Nephron progenitor cell (in vitro differentiated cells): ENCODE measurements around the gene GXYLT2.

Source experiments
- DNase-seq: peaks from one replicate; pipeline ENCODE4 v3.0.0; 2021
- H3K27ac Mint-ChIP-seq: 2 replicates; pipeline ENCODE4 v1.8.0; 2021; ENCODE audit warnings: mild to moderate bottlenecking, moderate library complexity, mixed read lengths
- H3K27me3 Mint-ChIP-seq: 2 replicates; pipeline ENCODE4 v1.8.0; 2021; ENCODE audit warnings: mild to moderate bottlenecking, low read depth, mixed read lengths; ENCODE audit not compliant: poor library complexity
- H3K36me3 Mint-ChIP-seq: 2 replicates; pipeline ENCODE4 v1.8.0; 2021; ENCODE audit warnings: low read depth, mixed read lengths
- H3K4me1 Mint-ChIP-seq: 2 replicates; pipeline ENCODE4 v1.8.0; 2021; ENCODE audit warnings: mixed read lengths
- H3K4me3 Mint-ChIP-seq: 2 replicates; pipeline ENCODE4 v1.8.0; 2021; ENCODE audit warnings: mild to moderate bottlenecking, moderate library complexity, mixed read lengths
- H3K9me3 Mint-ChIP-seq: 2 replicates; pipeline ENCODE4 v1.8.0; 2021; ENCODE audit warnings: mild to moderate bottlenecking, moderate library complexity, mixed read lengths
- CTCF ChIP-seq: fragments of 200-600 bp; sonication (generic); IDR thresholded peaks from 2 replicates; pipeline ENCODE4 v1.5.0; 2021; ENCODE audit warnings: antibody characterized with exemption

GXYLT2 gene

GRCh38 chr3:73007992-73008712 is 120.3 kb downstream of the GXYLT2 start:
- Mint-ChIP-seq H3K4me1 (peaks cover 28% of the 10 kb centered on the region), H3K4me3 (no peak overlapping the region), H3K27me3 (no peaks in the 10 kb centered on the region), H3K36me3 (peaks cover 97% of the 10 kb centered on the region), H3K9me3 (peaks cover 10% of the 10 kb centered on the region), H3K27ac (peak overlapping the region; percentile 52)
- no peak for TF ChIP-seq CTCF
- no peak for DNase-seq

- TF ChIP-seq CTCF: no peak
Measured at GRCh38 chr3:73009008-73009407, 121.2 kb downstream of the GXYLT2 start.

GRCh38 chr3:73009750-73010149 is 121.9 kb downstream of the GXYLT2 start:
- Mint-ChIP-seq H3K4me3 (no peak overlapping the region), H3K27ac (peak overlapping the region; percentile 87), H3K9me3 (peaks cover 10% of the 10 kb centered on the region), H3K27me3 (no peaks in the 10 kb centered on the region), H3K36me3 (peaks cover 88% of the 10 kb centered on the region), H3K4me1 (peaks cover 25% of the 10 kb centered on the region)
- DNase-seq: no peak
- no peak for TF ChIP-seq CTCF

More at GRCh38 chr3:73009008-73009407, 121.2 kb downstream of the GXYLT2 start:
- Mint-ChIP-seq H3K4me3 (no peak overlapping the region), H3K9me3 (peaks cover 10% of the 10 kb centered on the region), H3K4me1 (peaks cover 25% of the 10 kb centered on the region), H3K27me3 (no peaks in the 10 kb centered on the region), H3K27ac (peak overlapping the region; percentile 80), H3K36me3 (peaks cover 91% of the 10 kb centered on the region)
- no peak for DNase-seq

- Mint-ChIP-seq H3K4me3 (peak overlapping the region; percentile 45), H3K9me3 (peaks cover 10% of the 10 kb centered on the region), H3K27me3 (no peaks in the 10 kb centered on the region), H3K36me3 (peaks cover 86% of the 10 kb centered on the region), H3K4me1 (peaks cover 25% of the 10 kb centered on the region), H3K27ac (peak overlapping the region; percentile 87)
- TF ChIP-seq CTCF: no peak
- DNase-seq: no peak
Measured at GRCh38 chr3:73010158-73010557, 122.3 kb downstream of the GXYLT2 start.

GRCh38 chr3:73018298-73018697 is 130.5 kb downstream of the GXYLT2 start:
- H3K27ac Mint-ChIP-seq: no peak overlapping the region
- H3K36me3 Mint-ChIP-seq: peaks cover 60% of the 10 kb centered on the region
- H3K4me3 Mint-ChIP-seq: no peak overlapping the region
- H3K9me3 Mint-ChIP-seq: no peaks in the 10 kb centered on the region
- peaks cover 19% of the 10 kb centered on the region for H3K4me1 Mint-ChIP-seq
- no peaks in the 10 kb centered on the region for H3K27me3 Mint-ChIP-seq
- no peak for TF ChIP-seq CTCF
- no peak for DNase-seq
